ENCODE results near the gene SUFU. TPM values are rescaled to one million over a fixed set of nuclear protein-coding genes. Genes with fewer than 3 reads are reported as not detected.

Gene SUFU
- total and polyA plus RNA-seq, 7 donors: 1.2 to 10.5 (median 6.6) TPM

- no peak for TF ChIP-seq POLR2AphosphoS5 (IDR thresholded peaks at IDR 0.05)
- peak; percentile 56 to 71 (median 65) for TF ChIP-seq CTCF (IDR thresholded peaks at IDR 0.05)
- peak overlapping the region; percentile 48 to 78 (median 70) for H3K27ac ChIP-seq
- H3K27me3 ChIP-seq: no peaks in the 10 kb centered on the region
- H3K36me3 ChIP-seq: peaks cover 0 to 30% (median 8%) of the 10 kb centered on the region in 4 donors
- no peak overlapping the region for H3K4me3 ChIP-seq
- peak; percentile 80 for DNase-seq
- peaks cover 0 to 45% (median 41%) of the 10 kb centered on the region in 4 donors for H3K4me1 ChIP-seq
- intact Hi-C loops (cut with DNase I): no loop called here
- WGBS, 2 donors: 38 to 57% methylated on average over 3 of the region's 3 CpGs
- H3K9me3 ChIP-seq: no peaks in the 10 kb centered on the region
These were observed 92.8 kb downstream of the SUFU start for GRCh38 chr10:102596506-102596971.

GRCh38 chr10:102597131-102597991 is 93.6 kb downstream of the SUFU start:
- TF ChIP-seq CTCF (IDR thresholded peaks at IDR 0.05) (no peak), EP300 (IDR thresholded peaks at IDR 0.05) (no peak), POLR2A (IDR thresholded peaks at IDR 0.05) (no peak), POLR2AphosphoS5 (IDR thresholded peaks at IDR 0.05) (no peak)
- no peaks in the 10 kb centered on the region for H3K27me3 ChIP-seq
- WGBS, 2 donors: 71 to 81% methylated on average over 16 of the region's 16 CpGs
- H3K36me3 ChIP-seq: peaks cover 0 to 35% (median 8%) of the 10 kb centered on the region in 4 donors
- no peak overlapping the region for H3K4me3 ChIP-seq
- H3K27ac ChIP-seq: peak overlapping the region; percentile 48 to 78 (median 70)
- H3K4me1 ChIP-seq: peaks cover 0 to 42% (median 41%) of the 10 kb centered on the region in 4 donors
- DNase-seq: peak; percentile 64
- no peaks in the 10 kb centered on the region for H3K9me3 ChIP-seq
- intact Hi-C loops (cut with DNase I): no loop called here

GRCh38 chr10:102598243-102598642 is 94.5 kb downstream of the SUFU start:
- Histone ChIP-seq H3K36me3 (peaks cover 3 to 43% (median 11%) of the 10 kb centered on the region in 4 donors), H3K4me3 (no peak overlapping the region), H3K9me3 (no peaks in the 10 kb centered on the region), H3K4me1 (peaks cover 0 to 42% (median 34%) of the 10 kb centered on the region in 4 donors), H3K27ac (peak overlapping the region; percentile 48 to 78 (median 70)), H3K27me3 (no peaks in the 10 kb centered on the region)
- 74 to 78% methylated on average over 8 of the region's 8 CpGs for WGBS, 2 donors
- TF ChIP-seq POLR2A (IDR thresholded peaks at IDR 0.05) (no peak), POLR2AphosphoS5 (IDR thresholded peaks at IDR 0.05) (no peak), CTCF (IDR thresholded peaks at IDR 0.05) (no peak), EP300 (IDR thresholded peaks at IDR 0.05) (no peak)
- intact Hi-C loops (cut with DNase I): no loop called here
- peak; percentile 19 for DNase-seq

- peak; percentile 55 for DNase-seq
- Histone ChIP-seq H3K4me3 (no peak overlapping the region), H3K9me3 (no peaks in the 10 kb centered on the region), H3K36me3 (peaks cover 6 to 57% (median 11%) of the 10 kb centered on the region in 4 donors), H3K4me1 (peaks cover 0 to 31% (median 28%) of the 10 kb centered on the region in 4 donors), H3K27me3 (no peaks in the 10 kb centered on the region), H3K27ac (peak overlapping the region; percentile 3 to 55 (median 15))
- 60 to 70% methylated on average over 7 of the region's 7 CpGs for WGBS, 2 donors
- intact Hi-C loops (cut with DNase I): no loop called here
- no peak for TF ChIP-seq POLR2A (IDR thresholded peaks at IDR 0.05)
- no peak for TF ChIP-seq CTCF (IDR thresholded peaks at IDR 0.05)
- TF ChIP-seq EP300 (IDR thresholded peaks at IDR 0.05): no peak
- TF ChIP-seq POLR2AphosphoS5 (IDR thresholded peaks at IDR 0.05): no peak
These were observed 96.0 kb downstream of the SUFU start for GRCh38 chr10:102599565-102600327.

Measured in sigmoid colon (tissue), 7 donors.